ENCODE results near the gene RNF26. TPM values are rescaled to one million over a fixed set of nuclear protein-coding genes. Genes with fewer than 3 reads are reported as not detected.

RNF26 gene
- total RNA-seq, 1 donor from 2014 or later = 23.2 TPM

DNA sequence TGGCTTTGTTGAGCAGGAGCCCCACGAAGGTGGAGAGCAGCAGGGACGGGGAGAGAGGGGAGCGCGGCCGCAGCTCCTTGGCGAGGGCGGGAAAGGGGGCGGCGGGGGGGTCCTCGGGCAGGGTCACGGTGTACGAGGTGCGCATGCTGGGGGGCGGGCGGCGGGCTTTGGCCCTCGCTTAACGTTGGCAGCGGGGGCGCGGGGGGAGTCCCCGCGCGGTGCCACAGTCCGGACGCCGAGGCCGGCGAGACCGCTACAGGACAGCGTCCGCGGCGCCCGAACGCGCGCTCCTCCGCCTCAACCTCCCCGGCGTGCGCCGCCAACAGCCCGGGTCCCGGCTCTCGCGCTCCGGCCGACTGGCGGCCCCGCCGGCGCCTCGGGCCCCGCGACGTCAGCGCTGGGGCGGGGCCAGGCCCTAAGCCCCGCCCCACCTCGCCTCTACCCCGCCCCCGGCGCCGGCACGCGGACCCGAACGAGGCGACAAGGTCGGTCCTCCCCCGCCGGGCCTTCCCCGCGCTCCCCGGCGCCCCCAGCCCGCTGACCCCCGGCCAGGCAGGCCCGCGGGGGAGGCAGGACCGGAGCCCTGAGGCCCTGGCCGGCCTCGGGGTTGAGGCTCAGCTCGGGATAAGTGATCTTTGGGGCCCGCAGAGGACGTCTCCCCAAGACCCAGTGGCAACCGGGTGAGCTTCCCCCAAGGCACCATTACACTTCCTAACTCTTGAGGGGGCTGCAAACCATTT, 29.7 kb downstream of the RNF26 start:
- Histone ChIP-seq H3K4me1 (peaks cover 41% of the 10 kb centered on the region), H3K9me3 (no peaks in the 10 kb centered on the region), H3K27ac (no peak overlapping the region), H3K27me3 (no peaks in the 10 kb centered on the region), H3K36me3 (no peaks in the 10 kb centered on the region), H3K4me3 (peak overlapping the region; percentile 44)
- intact Hi-C loops (cut with DNase I) = no loop called here
- DNase-seq (peak; percentile 79), ATAC-seq (peak; percentile 79)
- TF ChIP-seq, protein P1, sequence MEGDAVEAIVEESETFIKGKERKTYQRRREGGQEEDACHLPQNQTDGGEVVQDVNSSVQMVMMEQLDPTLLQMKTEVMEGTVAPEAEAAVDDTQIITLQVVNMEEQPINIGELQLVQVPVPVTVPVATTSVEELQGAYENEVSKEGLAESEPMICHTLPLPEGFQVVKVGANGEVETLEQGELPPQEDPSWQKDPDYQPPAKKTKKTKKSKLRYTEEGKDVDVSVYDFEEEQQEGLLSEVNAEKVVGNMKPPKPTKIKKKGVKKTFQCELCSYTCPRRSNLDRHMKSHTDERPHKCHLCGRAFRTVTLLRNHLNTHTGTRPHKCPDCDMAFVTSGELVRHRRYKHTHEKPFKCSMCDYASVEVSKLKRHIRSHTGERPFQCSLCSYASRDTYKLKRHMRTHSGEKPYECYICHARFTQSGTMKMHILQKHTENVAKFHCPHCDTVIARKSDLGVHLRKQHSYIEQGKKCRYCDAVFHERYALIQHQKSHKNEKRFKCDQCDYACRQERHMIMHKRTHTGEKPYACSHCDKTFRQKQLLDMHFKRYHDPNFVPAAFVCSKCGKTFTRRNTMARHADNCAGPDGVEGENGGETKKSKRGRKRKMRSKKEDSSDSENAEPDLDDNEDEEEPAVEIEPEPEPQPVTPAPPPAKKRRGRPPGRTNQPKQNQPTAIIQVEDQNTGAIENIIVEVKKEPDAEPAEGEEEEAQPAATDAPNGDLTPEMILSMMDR (IDR thresholded peaks at IDR 0.05) = no peak

DNA sequence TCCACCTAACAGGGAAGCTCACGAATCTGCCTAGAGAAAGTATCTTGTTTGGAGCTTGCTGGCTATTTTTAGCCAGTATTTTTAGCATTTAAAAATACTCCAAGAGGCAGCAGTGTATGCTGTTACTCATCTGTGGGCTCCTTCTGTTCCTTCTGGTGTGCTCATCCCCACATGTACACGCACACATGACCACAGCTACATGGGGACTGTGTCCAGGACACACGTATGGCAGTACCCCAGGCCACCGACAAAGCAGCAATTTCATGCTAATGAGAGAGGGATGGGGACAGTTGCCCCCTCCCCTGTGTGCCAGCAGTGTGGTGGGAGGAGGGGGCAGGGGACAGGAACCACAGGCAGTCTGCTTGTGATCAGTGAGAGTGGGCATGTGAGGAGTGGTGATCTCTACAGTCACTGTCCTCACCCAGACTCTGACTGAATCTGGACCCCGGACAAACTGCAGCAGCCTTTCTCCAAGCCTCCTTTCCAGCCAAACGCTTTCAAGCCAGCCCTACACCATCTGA, 30.8 kb downstream of the RNF26 start:
- intact Hi-C loops (cut with DNase I) = no loop called here
- Histone ChIP-seq H3K4me1 (peaks cover 48% of the 10 kb centered on the region), H3K36me3 (no peaks in the 10 kb centered on the region), H3K9me3 (no peaks in the 10 kb centered on the region), H3K27me3 (no peaks in the 10 kb centered on the region), H3K4me3 (no peak overlapping the region), H3K27ac (no peak overlapping the region)
- DNase-seq = no peak
- TF ChIP-seq, protein P1 (IDR thresholded peaks at IDR 0.05) = no peak
- ATAC-seq = no peak

- H3K36me3 ChIP-seq = no peaks in the 10 kb centered on the region
- TF ChIP-seq, protein P1 (IDR thresholded peaks at IDR 0.05) = no peak
- intact Hi-C loops (cut with DNase I) = no loop called here
- ATAC-seq (no peak), DNase-seq (no peak)
- no peak overlapping the region for H3K4me3 ChIP-seq
- H3K4me1 ChIP-seq = peaks cover 40% of the 10 kb centered on the region
- no peaks in the 10 kb centered on the region for H3K9me3 ChIP-seq
- no peak overlapping the region for H3K27ac ChIP-seq
- H3K27me3 ChIP-seq = no peaks in the 10 kb centered on the region
Measured at GRCh38 chr11:119366690-119367620, 32.6 kb downstream of the RNF26 start.

DNA sequence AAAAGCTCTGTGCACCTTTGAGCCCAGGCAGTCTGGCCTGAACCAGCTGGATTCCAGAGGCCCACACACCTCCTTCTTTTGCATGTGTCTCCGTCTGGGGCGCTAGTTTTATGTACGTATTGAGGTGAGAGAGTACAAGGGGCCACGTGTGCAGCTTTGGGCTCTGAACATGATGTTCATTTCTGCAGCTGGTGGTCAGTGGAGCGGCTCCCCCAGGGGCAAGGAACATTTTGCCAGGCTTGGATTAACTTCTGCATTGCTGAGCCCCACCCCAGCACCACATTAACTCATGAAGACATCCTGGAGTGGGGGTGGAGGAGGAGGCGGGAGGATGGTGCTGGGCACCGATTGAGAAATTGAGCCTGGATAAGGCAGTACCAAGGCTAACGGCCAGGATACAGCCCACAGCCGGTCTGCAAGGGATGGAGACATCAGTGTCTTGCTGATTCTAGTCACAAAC, 33.4 kb downstream of the RNF26 start:
- no peaks in the 10 kb centered on the region for H3K36me3 ChIP-seq
- DNase-seq (peak; percentile 37), ATAC-seq (peak; percentile 3)
- TF ChIP-seq, protein P1 (IDR thresholded peaks at IDR 0.05) = no peak
- no peaks in the 10 kb centered on the region for H3K27me3 ChIP-seq
- H3K4me1 ChIP-seq = peaks cover 39% of the 10 kb centered on the region
- no peak overlapping the region for H3K27ac ChIP-seq
- intact Hi-C loops (cut with DNase I) = no loop called here
- H3K9me3 ChIP-seq = no peaks in the 10 kb centered on the region
- H3K4me3 ChIP-seq = no peak overlapping the region

DNA sequence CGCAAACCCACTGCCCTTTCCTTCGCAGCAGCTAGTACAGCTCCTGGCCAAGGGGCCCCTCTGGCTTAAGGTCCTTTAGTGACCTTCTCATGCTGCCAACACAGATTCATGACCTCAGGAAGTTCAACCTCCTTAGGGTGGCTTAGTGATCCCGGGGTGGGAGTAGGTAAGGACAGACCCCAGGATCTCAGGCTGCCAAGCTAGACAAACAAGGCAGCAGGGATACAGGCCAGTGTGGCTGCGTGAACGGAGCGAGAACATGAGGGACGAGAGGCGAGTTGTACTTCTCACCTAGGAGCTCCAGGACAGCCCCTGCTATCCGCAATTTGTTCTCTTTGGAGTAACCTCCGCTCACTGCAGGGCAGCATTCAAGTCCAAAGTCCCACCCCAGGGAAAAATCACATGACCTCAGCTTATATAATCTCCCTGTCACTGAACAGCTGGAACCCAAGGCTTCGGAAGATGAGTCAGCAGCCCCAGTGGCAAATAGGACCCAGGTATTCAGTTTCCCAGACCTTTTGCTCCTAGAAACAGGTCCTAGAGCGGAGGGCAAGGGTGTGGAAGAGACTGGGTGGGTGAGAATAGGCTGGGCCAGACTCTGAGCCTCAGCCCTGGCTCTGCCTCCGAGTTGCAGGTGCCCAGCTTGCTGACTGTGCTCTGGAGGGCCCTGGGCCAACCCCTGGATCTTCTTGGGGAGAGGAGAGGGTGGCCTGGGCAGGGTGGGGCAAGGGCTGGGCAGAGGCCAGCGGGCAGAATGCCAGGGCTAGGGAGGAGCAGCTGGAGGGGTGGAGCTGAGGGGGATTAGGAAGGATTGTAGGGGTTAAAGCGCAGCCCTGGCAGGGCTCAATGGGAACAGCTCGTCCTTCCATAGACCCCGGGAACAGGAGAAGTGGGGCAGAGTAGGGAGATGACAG, 34.1 kb downstream of the RNF26 start:
- H3K9me3 ChIP-seq = no peaks in the 10 kb centered on the region
- TF ChIP-seq, protein P1 (IDR thresholded peaks at IDR 0.05) = no peak
- peaks cover 32% of the 10 kb centered on the region for H3K4me1 ChIP-seq
- DNase-seq (peak; percentile 77), ATAC-seq (peak; percentile 16)
- H3K27ac ChIP-seq = peak overlapping the region; percentile 17
- intact Hi-C loops (cut with DNase I) = no loop called here
- no peaks in the 10 kb centered on the region for H3K36me3 ChIP-seq
- no peak overlapping the region for H3K4me3 ChIP-seq
- H3K27me3 ChIP-seq = no peaks in the 10 kb centered on the region
